Astrocyte (in vitro differentiated cells and primary cell): Measurements from ENCODE around the gene LGALS9C. TPM values are rescaled to one million over a fixed set of nuclear protein-coding genes. Genes with fewer than 3 reads are reported as not detected.
"Not testable (repeated sequence)": the region's sequence is repeated elsewhere in the genome, so short reads cannot be mapped to it uniquely, and the experiment has no call there.

Source experiments
- DNase-seq: peaks from one replicate; pipeline ENCODE4 v3.0.0-alpha.2; 2010; ENCODE audit warnings: low read depth
- FAIRE-seq: peaks from 2 replicates; lab custom pipeline; 2011; peaks lifted over from hg19 to GRCh38; lab: Jason Lieb, UNC
- H2AFZ ChIP-seq: 2 replicates; pipeline ENCODE4 v1.6.0; 2012; ENCODE audit warnings: low read depth, low read length, inconsistent platforms
- H3K27ac ChIP-seq: 2 replicates; pipeline ENCODE4 v1.5.1; 2011; ENCODE audit warnings: low read depth, low read length, inconsistent platforms
- H3K27me3 ChIP-seq: 2 replicates; pipeline ENCODE4 v1.6.0; 2011; ENCODE audit warnings: low read length, inconsistent platforms; ENCODE audit not compliant: insufficient read depth
- H3K36me3 ChIP-seq: 2 replicates; pipeline ENCODE4 v1.5.1; 2011; ENCODE audit warnings: low read length, inconsistent platforms; ENCODE audit not compliant: insufficient read depth
- H3K4me1 ChIP-seq: 2 replicates; pipeline ENCODE4 v1.5.1; 2011; ENCODE audit warnings: low read length, inconsistent platforms; ENCODE audit not compliant: insufficient read depth
- H3K4me2 ChIP-seq: 2 replicates; pipeline ENCODE4 v1.6.0; 2012; ENCODE audit warnings: low read length, inconsistent platforms
- H3K4me3 ChIP-seq: 2 replicates; pipeline ENCODE4 v1.5.1; 2011; ENCODE audit warnings: low read depth, mild to moderate bottlenecking, low read length, inconsistent platforms; ENCODE audit not compliant: insufficient read depth
- H3K79me2 ChIP-seq: 2 replicates; pipeline ENCODE4 v1.6.0; 2012; ENCODE audit warnings: mild to moderate bottlenecking, low read length, inconsistent platforms; ENCODE audit not compliant: insufficient read depth
- H3K9ac ChIP-seq: 2 replicates; pipeline ENCODE4 v1.6.0; 2012; ENCODE audit warnings: mild to moderate bottlenecking, low read length, inconsistent platforms
- H3K9me3 ChIP-seq: 2 replicates; pipeline ENCODE4 v1.5.1; 2012; ENCODE audit warnings: low read depth, mild to moderate bottlenecking, low read length, inconsistent platforms; ENCODE audit not compliant: insufficient read depth
- H4K20me1 ChIP-seq: 2 replicates; pipeline ENCODE4 v1.6.0; 2012; ENCODE audit warnings: low read length, inconsistent platforms; ENCODE audit not compliant: insufficient read depth
- H3K27ac Mint-ChIP-seq: one replicate; pipeline ENCODE4 v1.8.0; 2021; ENCODE audit warnings: mild to moderate bottlenecking, mixed read lengths; ENCODE audit not compliant: unreplicated experiment
- H3K27me3 Mint-ChIP-seq: one replicate; pipeline ENCODE4 v1.8.0; 2021; ENCODE audit warnings: low read depth, mixed read lengths; ENCODE audit not compliant: unreplicated experiment
- H3K36me3 Mint-ChIP-seq: one replicate; pipeline ENCODE4 v1.8.0; 2021; ENCODE audit warnings: low read depth, mixed read lengths; ENCODE audit not compliant: unreplicated experiment
- H3K4me1 Mint-ChIP-seq: one replicate; pipeline ENCODE4 v1.8.0; 2021; ENCODE audit warnings: low read depth, mixed read lengths; ENCODE audit not compliant: unreplicated experiment
- H3K4me3 Mint-ChIP-seq: one replicate; pipeline ENCODE4 v1.8.0; 2021; ENCODE audit warnings: mild to moderate bottlenecking, moderate library complexity, mixed read lengths; ENCODE audit not compliant: unreplicated experiment
- H3K9me3 Mint-ChIP-seq: one replicate; pipeline ENCODE4 v1.8.0; 2021; ENCODE audit warnings: mild to moderate bottlenecking, mixed read lengths; ENCODE audit not compliant: unreplicated experiment
- total RNA-seq: library from RNA; stranded (reverse); gene quantifications from 2 replicates; pipeline ENCODE4 v1.2.1, GENCODE V29; 2021

Gene LGALS9C
- total RNA-seq, 1 donor from 2014 or later: not detected

GRCh38 chr17:18507729-18508128 lies 31.1 kb downstream of the LGALS9C start:
- FAIRE-seq, H3K79me2 ChIP-seq, H2AFZ ChIP-seq, H3K9ac ChIP-seq, H3K36me3 Mint-ChIP-seq, DNase-seq, H3K27me3 Mint-ChIP-seq, H3K4me1 Mint-ChIP-seq, H3K4me3 ChIP-seq, H3K4me1 ChIP-seq, H3K9me3 ChIP-seq, H3K27me3 ChIP-seq, H4K20me1 ChIP-seq, H3K9me3 Mint-ChIP-seq, H3K4me3 Mint-ChIP-seq, H3K27ac Mint-ChIP-seq, H3K36me3 ChIP-seq, H3K4me2 ChIP-seq, H3K27ac ChIP-seq: not testable (repeated sequence)

- not testable (repeated sequence) for H3K4me2 ChIP-seq, H3K4me1 Mint-ChIP-seq, H3K4me3 ChIP-seq, H3K9me3 ChIP-seq, H3K27ac Mint-ChIP-seq, H3K27ac ChIP-seq, H3K4me1 ChIP-seq, H3K4me3 Mint-ChIP-seq, H3K36me3 ChIP-seq, H3K9me3 Mint-ChIP-seq, H3K27me3 Mint-ChIP-seq, FAIRE-seq, H2AFZ ChIP-seq, H3K79me2 ChIP-seq, H4K20me1 ChIP-seq, H3K9ac ChIP-seq, H3K27me3 ChIP-seq, DNase-seq, H3K36me3 Mint-ChIP-seq
Observed at GRCh38 chr17:18508667-18509066, 32.1 kb downstream of the LGALS9C start.

GRCh38 chr17:18521100-18521499 lies 44.5 kb downstream of the LGALS9C start:
- H4K20me1 ChIP-seq, H3K4me3 ChIP-seq, H3K36me3 ChIP-seq, H3K79me2 ChIP-seq, H3K36me3 Mint-ChIP-seq, H3K4me1 ChIP-seq, H3K9ac ChIP-seq, H3K9me3 ChIP-seq, H2AFZ ChIP-seq, H3K27ac Mint-ChIP-seq, H3K4me3 Mint-ChIP-seq, H3K27me3 Mint-ChIP-seq, H3K4me1 Mint-ChIP-seq, H3K4me2 ChIP-seq, H3K27ac ChIP-seq, DNase-seq, H3K9me3 Mint-ChIP-seq, FAIRE-seq, H3K27me3 ChIP-seq: not testable (repeated sequence)

- H3K79me2 ChIP-seq, H4K20me1 ChIP-seq, H3K27me3 Mint-ChIP-seq, H3K4me2 ChIP-seq, FAIRE-seq, H3K27ac Mint-ChIP-seq, H2AFZ ChIP-seq, H3K9me3 Mint-ChIP-seq, H3K9me3 ChIP-seq, H3K27ac ChIP-seq, H3K36me3 Mint-ChIP-seq, DNase-seq, H3K36me3 ChIP-seq, H3K27me3 ChIP-seq, H3K4me1 Mint-ChIP-seq, H3K4me3 ChIP-seq, H3K4me3 Mint-ChIP-seq, H3K4me1 ChIP-seq, H3K9ac ChIP-seq: not testable (repeated sequence)
Observed at GRCh38 chr17:18525015-18525414, 48.4 kb downstream of the LGALS9C start.

GRCh38 chr17:18526168-18526800 lies 49.7 kb downstream of the LGALS9C start:
- H3K4me1 ChIP-seq, H3K27me3 ChIP-seq, H3K27ac Mint-ChIP-seq, H3K4me3 ChIP-seq, H3K79me2 ChIP-seq, H3K27me3 Mint-ChIP-seq, H3K9me3 Mint-ChIP-seq, FAIRE-seq, H3K9ac ChIP-seq, H3K36me3 Mint-ChIP-seq, H3K4me3 Mint-ChIP-seq, H4K20me1 ChIP-seq, H2AFZ ChIP-seq, H3K9me3 ChIP-seq, H3K4me1 Mint-ChIP-seq, H3K4me2 ChIP-seq, H3K36me3 ChIP-seq, DNase-seq, H3K27ac ChIP-seq: not testable (repeated sequence)

- H3K4me1 ChIP-seq, H3K36me3 ChIP-seq, H4K20me1 ChIP-seq, H3K9ac ChIP-seq, H3K4me1 Mint-ChIP-seq, H3K4me3 ChIP-seq, H3K27me3 ChIP-seq, H3K4me2 ChIP-seq, H3K79me2 ChIP-seq, H3K36me3 Mint-ChIP-seq, H3K9me3 Mint-ChIP-seq, H3K9me3 ChIP-seq, DNase-seq, H3K27ac Mint-ChIP-seq, H3K27me3 Mint-ChIP-seq, H3K4me3 Mint-ChIP-seq, H2AFZ ChIP-seq, H3K27ac ChIP-seq, FAIRE-seq: not testable (repeated sequence)
Observed at GRCh38 chr17:18527354-18527753, 50.8 kb downstream of the LGALS9C start.
